Tibial nerve (tissue), 4 donors: ENCODE results near the gene UNC79. TPM values are rescaled to one million over a fixed set of nuclear protein-coding genes. Genes with fewer than 3 reads are reported as not detected.

Experiments
- DNase-seq, 2 donors: peaks; one replicate each; pipeline ENCODE4 v3.0.0-alpha.2; 2019; ENCODE audit warnings: low spot score in 2 of 2
- H3K27ac ChIP-seq, 4 donors: fragments of 200-600 bp; sonication (generic) in 3 of 4; one replicate each; pipeline ENCODE4 v1.5.1; 2017 to 2019; ENCODE audit warnings: mild to moderate bottlenecking in 1 of 4
- H3K27me3 ChIP-seq, 2 donors: fragments of 200-600 bp; sonication (generic) in 1 of 2; one replicate each; pipeline versions ENCODE4 v1.5.1 to v1.6.0; 2017 to 2019
- H3K36me3 ChIP-seq, 3 donors: fragments of 200-600 bp; sonication (generic); one replicate each; pipeline ENCODE4 v1.5.1; 2018 to 2019
- H3K4me1 ChIP-seq, 4 donors: fragments of 200-600 bp; sonication (generic) in 3 of 4; one replicate each; pipeline ENCODE4 v1.5.1; 2017 to 2019
- H3K4me3 ChIP-seq, 4 donors: fragments of 200-600 bp; sonication (generic) in 3 of 4; one replicate each; pipeline ENCODE4 v1.5.1; 2017 to 2019; ENCODE audit warnings: mild to moderate bottlenecking in 1 of 4, moderate library complexity in 1 of 4
- H3K9me3 ChIP-seq, 4 donors: fragments of 200-600 bp; sonication (generic) in 3 of 4; one replicate each; pipeline ENCODE4 v1.5.1; 2017 to 2019
- EP300 ChIP-seq, 2 donors: sonication (generic); formaldehyde crosslinking; IDR thresholded peaks; one replicate each; pipeline ENCODE4 v1.6.1; 2017; ENCODE audit warnings: antibody characterized with exemption in 2 of 2, mild to moderate bottlenecking in 1 of 2
- POLR2A ChIP-seq, 2 donors: fragments of 450-650 bp; IDR thresholded peaks; one replicate each; pipeline ENCODE4 v1.6.1; 2017; ENCODE audit warnings: antibody characterized with exemption in 2 of 2, mild to moderate bottlenecking in 2 of 2, moderate library complexity in 2 of 2
- WGBS, 2 donors: methylation state at CpG; one replicate each; pipeline ENCODE4 v1.1.5; 2018; 5-methylcytosine and 5-hydroxymethylcytosine counted together
- total RNA-seq, 4 donors: library from RNA; depleted of rRNA; stranded (reverse); fragments of >200 nt; gene quantifications; one replicate each; pipeline ENCODE4 v1.1.0, GENCODE V29; 2016
- TF ChIP-seq, protein P1 (sequence below), 5 experiments: fragments of 200-600 bp in 3 of 5; fragments of 450-650 bp in 2 of 5; sonication (generic) in 3 of 5; IDR thresholded peaks; one replicate each; pipeline ENCODE4 v1.5.1; 2016 to 2019; ENCODE audit warnings: antibody characterized with exemption in 5 of 5, mild to moderate bottlenecking in 3 of 5, moderate library complexity in 2 of 5

Gene UNC79
- total RNA-seq, 4 donors from 2014 or later, result under 0.01 to 1.3 (median 0.21) TPM; not detected in 1

DNA sequence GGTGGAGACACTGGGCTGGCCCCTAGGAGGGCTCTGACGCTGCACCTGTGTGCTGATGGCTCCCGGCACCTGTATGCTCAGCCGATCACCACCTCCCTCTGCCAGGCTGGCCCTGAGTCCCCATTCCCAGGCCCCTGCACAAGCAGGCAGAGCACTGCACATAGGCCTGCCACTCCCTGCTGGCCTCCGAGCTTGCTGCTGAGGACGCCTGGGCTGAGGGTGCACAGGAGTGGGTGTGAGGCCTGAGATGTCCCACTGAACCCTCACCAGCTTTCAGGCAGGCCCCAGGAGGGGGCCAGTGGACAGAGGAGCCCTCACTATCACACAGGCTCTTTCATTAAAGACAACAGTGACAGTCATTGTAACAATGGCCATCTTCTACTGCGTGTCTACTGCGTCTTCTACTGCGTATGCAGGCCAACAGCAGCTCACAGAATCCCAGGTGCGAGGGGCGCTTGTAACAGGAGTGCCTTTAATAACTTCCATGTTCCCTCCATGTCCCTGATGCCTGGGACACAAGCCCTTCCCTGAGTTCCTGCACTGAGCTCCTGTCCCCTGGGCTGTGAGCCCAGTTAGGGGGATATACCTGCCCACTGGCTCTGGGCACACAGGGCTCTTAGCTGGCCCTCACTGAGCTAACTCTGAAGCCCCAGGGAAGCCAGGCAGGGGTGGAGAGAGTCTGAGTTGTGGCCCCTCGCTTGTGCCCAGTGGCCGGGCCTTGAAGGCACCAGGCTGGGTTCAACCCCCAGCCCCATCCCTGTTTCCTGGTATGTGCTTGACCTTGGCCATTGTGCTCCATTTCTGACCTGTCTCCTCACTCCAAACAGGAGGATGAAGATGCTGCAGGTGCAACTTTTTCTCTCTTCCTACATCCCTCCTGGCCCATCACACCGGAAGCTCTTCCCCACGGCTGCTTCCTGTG, 286.3 kb downstream of the UNC79 start:
- TF ChIP-seq EP300 (IDR thresholded peaks at IDR 0.05) (no peak), POLR2A (IDR thresholded peaks at IDR 0.05) (no peak)
- TF ChIP-seq, protein P1, sequence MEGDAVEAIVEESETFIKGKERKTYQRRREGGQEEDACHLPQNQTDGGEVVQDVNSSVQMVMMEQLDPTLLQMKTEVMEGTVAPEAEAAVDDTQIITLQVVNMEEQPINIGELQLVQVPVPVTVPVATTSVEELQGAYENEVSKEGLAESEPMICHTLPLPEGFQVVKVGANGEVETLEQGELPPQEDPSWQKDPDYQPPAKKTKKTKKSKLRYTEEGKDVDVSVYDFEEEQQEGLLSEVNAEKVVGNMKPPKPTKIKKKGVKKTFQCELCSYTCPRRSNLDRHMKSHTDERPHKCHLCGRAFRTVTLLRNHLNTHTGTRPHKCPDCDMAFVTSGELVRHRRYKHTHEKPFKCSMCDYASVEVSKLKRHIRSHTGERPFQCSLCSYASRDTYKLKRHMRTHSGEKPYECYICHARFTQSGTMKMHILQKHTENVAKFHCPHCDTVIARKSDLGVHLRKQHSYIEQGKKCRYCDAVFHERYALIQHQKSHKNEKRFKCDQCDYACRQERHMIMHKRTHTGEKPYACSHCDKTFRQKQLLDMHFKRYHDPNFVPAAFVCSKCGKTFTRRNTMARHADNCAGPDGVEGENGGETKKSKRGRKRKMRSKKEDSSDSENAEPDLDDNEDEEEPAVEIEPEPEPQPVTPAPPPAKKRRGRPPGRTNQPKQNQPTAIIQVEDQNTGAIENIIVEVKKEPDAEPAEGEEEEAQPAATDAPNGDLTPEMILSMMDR (IDR thresholded peaks at IDR 0.05), result no peak
- no peaks in the 10 kb centered on the region for H3K9me3 ChIP-seq
- peak overlapping the region in 3 of 4 donors; percentile 36 to 60 (median 55) for H3K27ac ChIP-seq
- H3K4me3 ChIP-seq, result no peak overlapping the region
- H3K4me1 ChIP-seq, result peaks cover 0 to 26% (median 7%) of the 10 kb centered on the region in 4 donors
- DNase-seq, result no peak
- no peaks in the 10 kb centered on the region for H3K27me3 ChIP-seq
- 66 to 80% methylated on average over 13 to 14 of the region's 14 CpGs for WGBS, 2 donors
- H3K36me3 ChIP-seq, result peaks cover 0 to 19% (median 0%) of the 10 kb centered on the region in 3 donors

DNA sequence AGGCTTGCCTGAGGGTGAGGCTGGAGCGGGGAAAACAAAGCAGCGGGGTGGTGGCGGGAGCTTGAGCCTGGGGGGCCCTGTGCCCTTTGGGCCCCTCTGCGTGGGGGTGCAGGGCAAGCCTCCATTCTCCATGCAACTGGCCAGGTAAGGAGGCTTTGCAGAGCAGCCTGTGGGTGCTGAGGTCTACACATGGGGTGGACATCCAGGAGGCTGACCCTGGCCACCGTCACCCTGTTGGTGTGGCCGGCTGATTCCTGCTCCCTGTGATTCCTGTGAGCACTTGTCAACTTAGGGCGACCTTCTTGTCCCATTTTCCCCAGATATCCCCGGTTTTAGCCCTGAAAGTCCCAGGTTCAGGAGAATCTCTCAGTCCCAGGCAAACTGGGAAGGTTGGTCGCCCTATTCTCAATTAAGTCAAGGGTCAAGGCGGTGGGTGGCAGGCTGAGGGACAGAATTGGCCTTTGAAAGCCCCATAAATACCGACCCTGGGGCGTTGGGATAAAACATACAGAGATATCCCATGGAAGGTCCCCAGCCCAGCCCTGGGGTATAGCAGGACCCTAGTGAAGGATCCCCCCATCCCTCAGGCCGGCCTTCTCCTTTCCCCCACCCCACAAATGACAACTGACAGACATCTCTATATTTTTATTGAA, 287.1 kb downstream of the UNC79 start:
- peaks cover 0 to 24% (median 0%) of the 10 kb centered on the region in 3 donors for H3K36me3 ChIP-seq
- H3K4me1 ChIP-seq, result peaks cover 0 to 18% (median 2%) of the 10 kb centered on the region in 4 donors
- H3K27ac ChIP-seq, result peak overlapping the region in 2 of 4 donors; percentile 55 to 60
- DNase-seq, result no peak
- no peak overlapping the region for H3K4me3 ChIP-seq
- no peaks in the 10 kb centered on the region for H3K27me3 ChIP-seq
- no peaks in the 10 kb centered on the region for H3K9me3 ChIP-seq
- no peak for TF ChIP-seq EP300 (IDR thresholded peaks at IDR 0.05)
- no peak for TF ChIP-seq POLR2A (IDR thresholded peaks at IDR 0.05)
- TF ChIP-seq, protein P1 (IDR thresholded peaks at IDR 0.05), result no peak
- WGBS, 2 donors, result 76 to 81% methylated on average over 13 of the region's 13 CpGs

DNA sequence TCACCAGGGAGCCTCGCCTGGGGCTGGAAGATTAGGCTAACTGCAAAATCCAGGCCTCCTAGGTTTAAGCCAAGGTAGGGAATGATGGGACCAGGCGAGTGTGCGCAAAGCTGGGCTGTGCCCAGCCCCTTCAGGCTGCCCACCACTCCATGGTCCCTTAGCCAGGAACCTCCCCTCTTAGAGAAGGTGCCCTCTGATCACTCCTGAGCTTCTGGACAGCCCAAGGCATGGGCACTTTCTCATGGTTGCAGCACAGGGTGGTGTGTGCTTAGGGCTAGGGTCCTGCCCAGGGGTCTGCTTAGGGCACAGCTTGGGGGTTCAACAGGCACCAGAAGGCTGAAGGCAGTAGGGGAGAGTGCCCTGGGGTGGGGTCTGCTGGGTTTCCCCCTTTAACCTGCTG, 288.5 kb downstream of the UNC79 start:
- TF ChIP-seq EP300 (IDR thresholded peaks at IDR 0.05) (peak in 1 of 2 donors; percentile 8), POLR2A (IDR thresholded peaks at IDR 0.05) (no peak)
- TF ChIP-seq, protein P1 (IDR thresholded peaks at IDR 0.05), result no peak

DNA sequence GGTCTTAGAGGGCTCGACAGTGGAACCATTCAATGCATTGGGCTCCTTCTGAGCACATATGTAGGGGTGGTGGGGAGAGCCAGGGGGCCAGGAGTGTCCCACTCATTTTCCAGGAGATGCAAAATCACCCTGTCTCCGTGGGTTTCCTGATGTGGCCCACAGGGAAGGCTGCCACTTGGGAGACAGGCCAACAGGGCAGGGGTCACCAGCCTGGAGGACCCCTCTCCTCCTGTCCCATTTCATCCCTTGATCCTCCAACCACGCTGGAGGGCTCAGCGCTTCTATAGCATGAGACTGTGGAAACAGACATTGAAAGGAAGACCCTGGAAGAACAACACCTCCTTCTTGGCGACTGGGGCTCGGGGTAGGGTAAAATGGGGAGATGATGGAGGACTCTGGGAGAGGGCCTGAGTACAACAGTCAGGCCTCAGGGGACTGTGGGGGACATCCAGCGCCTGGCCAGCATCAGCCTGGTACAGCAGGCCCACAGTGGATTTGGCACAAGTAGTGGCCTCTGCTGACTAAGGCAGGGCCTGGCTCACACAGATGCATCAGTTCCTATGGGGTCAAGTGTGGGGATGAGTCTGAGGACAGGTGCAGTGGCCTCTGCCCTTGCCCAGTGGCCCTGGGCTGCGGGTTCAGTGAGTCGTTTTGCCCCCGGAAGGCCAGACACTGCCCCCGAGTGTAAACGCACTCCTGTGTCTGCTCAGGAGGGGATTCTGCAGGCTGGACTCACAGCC, 289.5 kb downstream of the UNC79 start:
- H3K4me1 ChIP-seq, result peaks cover 0 to 10% (median 0%) of the 10 kb centered on the region in 4 donors

More for the DNA sequence above, 288.5 kb downstream of the UNC79 start:
- no peak overlapping the region for H3K4me3 ChIP-seq
- DNase-seq, result no peak
- peaks cover 0 to 32% (median 0%) of the 10 kb centered on the region in 3 donors for H3K36me3 ChIP-seq
- H3K4me1 ChIP-seq, result peaks cover 0 to 12% (median 0%) of the 10 kb centered on the region in 4 donors
- WGBS, 2 donors, result 83 to 94% methylated on average over 3 of the region's 3 CpGs
- H3K27ac ChIP-seq, result peak overlapping the region in 1 of 4 donors; percentile 50
- no peaks in the 10 kb centered on the region for H3K27me3 ChIP-seq
- H3K9me3 ChIP-seq, result no peaks in the 10 kb centered on the region

More for the DNA sequence above, 289.5 kb downstream of the UNC79 start:
- H3K27ac ChIP-seq, result peak overlapping the region in 1 of 4 donors; percentile 50
- DNase-seq, result no peak
- WGBS, 2 donors, result 73 to 80% methylated on average over 9 to 11 of the region's 12 CpGs
- no peaks in the 10 kb centered on the region for H3K9me3 ChIP-seq
- H3K27me3 ChIP-seq, result no peaks in the 10 kb centered on the region
- peaks cover 0 to 38% (median 0%) of the 10 kb centered on the region in 3 donors for H3K36me3 ChIP-seq
- TF ChIP-seq, protein P1 (IDR thresholded peaks at IDR 0.05), result no peak
- peak in 1 of 2 donors; percentile 17 for TF ChIP-seq EP300 (IDR thresholded peaks at IDR 0.05)
- H3K4me3 ChIP-seq, result no peak overlapping the region
